ENCODE results near the gene TFB2M.
A peak's percentile ranks its signal among the peaks of the same experiment; 100 is the strongest.

The TFB2M gene

GRCh38 chr1:246497331-246497915 is 68.6 kb downstream of the TFB2M start:
- in situ Hi-C loops (cut with HindIII; ENCODE audit: low pct_ligation_motif_present, low pct_unique_long_range_greater_than_20kb, low sequenced_read_pairs): no loop called here
- peak; percentile 82 for DNase-seq

- DNase-seq: peak; percentile 80
- in situ Hi-C loops (cut with HindIII; ENCODE audit: low pct_ligation_motif_present, low pct_unique_long_range_greater_than_20kb, low sequenced_read_pairs): no loop called here
Measured at GRCh38 chr1:246492611-246493245, 73.3 kb downstream of the TFB2M start.

GRCh38 chr1:246491551-246492053 is 74.5 kb downstream of the TFB2M start:
- DNase-seq: no peak
- in situ Hi-C loops (cut with HindIII; ENCODE audit: low pct_ligation_motif_present, low pct_unique_long_range_greater_than_20kb, low sequenced_read_pairs): no loop called here

All from ACHN (cell line).